ENCODE measurements around the gene PAK6. TPM values are rescaled to one million over a fixed set of nuclear protein-coding genes. Genes with fewer than 3 reads are reported as not detected.

PAK6 gene
- total RNA-seq, 4 donors from 2014 or later = 0.84 to 2.0 TPM; not detected in 2

GRCh38 chr15:40297356-40297755 is 58.5 kb downstream of the PAK6 start:
- H3K27ac ChIP-seq = no peak overlapping the region
- 82 to 92% methylated on average over 10 of the region's 10 CpGs for WGBS, 2 donors
- no peak for DNase-seq (ENCODE audit: low spot score in 2 of 2)

GRCh38 chr15:40298216-40298935 is 59.5 kb downstream of the PAK6 start:
- Histone ChIP-seq H3K4me3 (no peak overlapping the region), H3K36me3 (peaks cover 0 to 5% (median 0%) of the 10 kb centered on the region in 3 donors), H3K4me1 (no peaks in the 10 kb centered on the region), H3K9me3 (peaks cover 0 to 28% (median 2%) of the 10 kb centered on the region in 4 donors), H3K27me3 (peaks cover 0 to 3% of the 10 kb centered on the region in 2 donors), H3K27ac (no peak overlapping the region)
- DNase-seq (ENCODE audit: low spot score in 2 of 2) = no peak
- WGBS, 2 donors = 89 to 96% methylated on average over 12 to 17 of the region's 17 CpGs
- TF ChIP-seq CTCF (IDR thresholded peaks at IDR 0.05) (no peak), POLR2A (IDR thresholded peaks at IDR 0.05) (no peak), EP300 (IDR thresholded peaks at IDR 0.05) (no peak)

More at GRCh38 chr15:40297356-40297755, 58.5 kb downstream of the PAK6 start:
- Histone ChIP-seq H3K27me3 (peaks cover 0 to 3% of the 10 kb centered on the region in 2 donors), H3K36me3 (peaks cover 0 to 5% (median 0%) of the 10 kb centered on the region in 3 donors), H3K9me3 (peaks cover 0 to 28% (median 2%) of the 10 kb centered on the region in 4 donors), H3K4me3 (no peak overlapping the region), H3K4me1 (no peaks in the 10 kb centered on the region)
- no peak for TF ChIP-seq POLR2A (IDR thresholded peaks at IDR 0.05)
- TF ChIP-seq CTCF (IDR thresholded peaks at IDR 0.05) = no peak
- TF ChIP-seq EP300 (IDR thresholded peaks at IDR 0.05) = no peak

- Histone ChIP-seq H3K4me1 (no peaks in the 10 kb centered on the region), H3K4me3 (no peak overlapping the region), H3K9me3 (peaks cover 0 to 28% (median 2%) of the 10 kb centered on the region in 4 donors), H3K27ac (no peak overlapping the region), H3K27me3 (peaks cover 0 to 3% of the 10 kb centered on the region in 2 donors), H3K36me3 (peaks cover 0 to 5% (median 0%) of the 10 kb centered on the region in 3 donors)
- 98 to 99% methylated on average over 2 of the region's 2 CpGs for WGBS, 2 donors
- DNase-seq (ENCODE audit: low spot score in 2 of 2) = no peak
- TF ChIP-seq EP300 (IDR thresholded peaks at IDR 0.05) (no peak), POLR2A (IDR thresholded peaks at IDR 0.05) (no peak), CTCF (IDR thresholded peaks at IDR 0.05) (no peak)
Observed at GRCh38 chr15:40300367-40300766, 61.5 kb downstream of the PAK6 start.

- Histone ChIP-seq H3K4me1 (no peaks in the 10 kb centered on the region), H3K4me3 (no peak overlapping the region), H3K9me3 (peaks cover 0 to 28% (median 2%) of the 10 kb centered on the region in 4 donors), H3K36me3 (peaks cover 0 to 5% (median 0%) of the 10 kb centered on the region in 3 donors), H3K27ac (no peak overlapping the region), H3K27me3 (peaks cover 0 to 3% of the 10 kb centered on the region in 2 donors)
- TF ChIP-seq EP300 (IDR thresholded peaks at IDR 0.05) (no peak), CTCF (IDR thresholded peaks at IDR 0.05) (no peak), POLR2A (IDR thresholded peaks at IDR 0.05) (no peak)
- no peak for DNase-seq (ENCODE audit: low spot score in 2 of 2)
- WGBS, 2 donors = 90 to 94% methylated on average over 2 of the region's 2 CpGs
Observed at GRCh38 chr15:40300771-40301170, 61.9 kb downstream of the PAK6 start.

GRCh38 chr15:40301467-40302179 is 62.8 kb downstream of the PAK6 start:
- H3K36me3 ChIP-seq = peaks cover 0 to 5% (median 0%) of the 10 kb centered on the region in 3 donors
- peaks cover 0 to 3% of the 10 kb centered on the region in 2 donors for H3K27me3 ChIP-seq
- H3K4me3 ChIP-seq = no peak overlapping the region
- 44 to 66% methylated on average over 12 of the region's 12 CpGs for WGBS, 2 donors
- H3K9me3 ChIP-seq = peaks cover 0 to 28% (median 2%) of the 10 kb centered on the region in 4 donors
- H3K4me1 ChIP-seq = no peaks in the 10 kb centered on the region
- no peak for DNase-seq (ENCODE audit: low spot score in 2 of 2)
- no peak for TF ChIP-seq CTCF (IDR thresholded peaks at IDR 0.05)
- no peak for TF ChIP-seq POLR2A (IDR thresholded peaks at IDR 0.05)
- no peak for TF ChIP-seq EP300 (IDR thresholded peaks at IDR 0.05)
- no peak overlapping the region for H3K27ac ChIP-seq

All from tibial nerve (tissue), 4 donors.